Measurements from ENCODE around the gene PPP2R5E.

PPP2R5E gene

GRCh38 chr14:63362389-63362819 is 180.8 kb downstream of the PPP2R5E start:
- DNase-seq, result no peak

GRCh38 chr14:63361790-63362189 is 181.4 kb downstream of the PPP2R5E start:
- DNase-seq, result no peak

- no peak for DNase-seq
Measured at GRCh38 chr14:63357841-63358240, 185.3 kb downstream of the PPP2R5E start.

- no peak for DNase-seq
Measured at GRCh38 chr14:63345826-63346225, 197.4 kb downstream of the PPP2R5E start.

- DNase-seq, result no peak
Measured at GRCh38 chr14:63344336-63344735, 198.8 kb downstream of the PPP2R5E start.

DNA sequence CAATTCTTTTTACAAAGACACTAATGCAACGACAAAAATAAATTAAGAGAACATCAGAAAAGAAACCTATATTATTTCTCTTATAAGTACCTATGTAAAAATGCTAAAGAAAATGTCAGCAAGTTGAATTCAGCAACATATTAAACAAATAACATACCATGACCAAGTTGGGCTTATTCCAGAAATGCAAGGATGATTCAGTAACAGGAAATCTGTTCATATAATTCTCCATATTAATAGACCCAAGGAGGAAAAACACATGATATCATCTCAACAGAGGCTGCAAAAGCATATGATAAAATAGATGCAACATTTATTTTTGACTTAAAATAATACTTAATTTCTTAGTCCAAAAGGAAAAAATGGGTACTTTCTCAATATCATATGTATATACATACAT is 199.3 kb downstream of the PPP2R5E start:
- no peak for DNase-seq

DNA sequence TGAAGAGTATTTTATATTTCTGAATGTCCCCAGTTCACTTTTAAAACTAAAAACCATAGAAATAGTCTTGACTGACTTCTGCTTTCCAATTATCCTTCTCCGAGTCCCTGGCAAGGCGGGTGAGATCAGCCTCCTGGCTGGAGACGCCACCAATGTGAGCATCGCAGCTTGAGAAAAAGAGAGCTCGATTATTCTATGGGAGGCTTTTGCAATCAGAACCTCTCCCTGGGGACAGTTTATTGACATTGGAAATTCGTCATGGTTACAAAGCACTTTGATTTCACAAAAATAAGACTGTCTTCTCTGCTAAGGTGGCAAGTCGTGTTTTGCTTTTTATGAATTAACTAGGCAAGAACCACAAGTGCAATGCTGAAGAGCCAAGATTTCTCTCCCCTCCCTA is 200.8 kb downstream of the PPP2R5E start:
- no peak for DNase-seq

- no peak for DNase-seq
Measured at GRCh38 chr14:63328787-63329737, 214.1 kb downstream of the PPP2R5E start.

DNA sequence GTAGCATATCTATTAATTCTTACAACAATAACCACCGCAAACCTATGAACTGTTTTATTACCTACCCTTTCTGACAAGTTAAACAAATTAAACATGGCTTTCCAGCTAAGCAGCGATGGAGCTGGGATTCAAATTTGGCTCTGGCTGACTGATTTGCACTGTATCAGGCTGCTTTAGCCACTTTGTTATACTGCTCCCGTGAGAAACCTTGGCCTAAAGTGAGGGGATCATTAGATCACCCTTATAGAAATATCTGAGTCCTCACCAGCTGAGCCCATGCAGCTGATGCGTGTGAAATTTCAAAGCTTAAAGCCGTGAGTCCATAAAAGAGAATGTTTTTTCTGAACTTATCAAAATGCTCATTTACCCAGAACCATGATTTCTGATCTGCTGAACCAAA is 216.3 kb downstream of the PPP2R5E start:
- no peak for DNase-seq

- no peak for DNase-seq
Measured at GRCh38 chr14:63322897-63323573, 220.1 kb downstream of the PPP2R5E start.

DNA sequence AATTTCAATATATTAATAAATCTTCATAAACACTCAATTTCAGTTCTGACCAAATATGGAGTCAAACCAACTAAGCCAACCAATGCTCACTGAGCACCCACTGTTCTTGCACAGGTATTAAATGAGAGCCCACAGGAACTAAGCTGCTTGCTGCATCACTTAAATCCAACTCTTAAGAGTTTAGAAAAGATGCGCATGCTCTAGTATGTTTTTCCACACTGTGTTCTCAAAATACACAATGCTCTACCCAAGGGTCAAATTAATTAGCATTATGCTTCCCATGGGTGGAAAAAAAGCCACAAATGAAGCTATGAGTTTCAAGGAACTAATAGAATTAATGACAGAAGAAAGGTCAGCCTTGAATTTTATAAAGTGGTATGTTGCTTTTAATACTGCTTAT is 220.7 kb downstream of the PPP2R5E start:
- DNase-seq, result no peak
